Transverse colon (tissue), 4 donors: ENCODE results near the gene PPP1R9B.

Source experiments
- EP300 ChIP-seq: sonication (generic); formaldehyde crosslinking; IDR thresholded peaks from one replicate; pipeline ENCODE4 v1.6.1; 2017; ENCODE audit warnings: antibody characterized with exemption, low read depth
- POLR2A ChIP-seq: fragments of 450-650 bp; IDR thresholded peaks from one replicate; pipeline ENCODE4 v1.6.1; 2016; ENCODE audit warnings: antibody characterized with exemption, mild to moderate bottlenecking, moderate library complexity
- POLR2AphosphoS5 ChIP-seq, 3 donors: sonication (generic); formaldehyde crosslinking; IDR thresholded peaks; one replicate each; pipeline ENCODE4 v1.6.1; 2016; ENCODE audit warnings: antibody characterized with exemption in 3 of 3
- TF ChIP-seq, protein P1 (sequence below), 5 experiments: fragments of 200-600 bp in 3 of 5; fragments of 450-650 bp in 2 of 5; sonication (generic) in 3 of 5; IDR thresholded peaks; 1 replicate in 2 of 5; 2 replicates in 3 of 5; pipeline ENCODE4 v1.5.1; 2016 to 2017; ENCODE audit warnings: antibody characterized with exemption in 5 of 5, inconsistent platforms in 3 of 5, mild to moderate bottlenecking in 2 of 5, moderate library complexity in 1 of 5

DNA sequence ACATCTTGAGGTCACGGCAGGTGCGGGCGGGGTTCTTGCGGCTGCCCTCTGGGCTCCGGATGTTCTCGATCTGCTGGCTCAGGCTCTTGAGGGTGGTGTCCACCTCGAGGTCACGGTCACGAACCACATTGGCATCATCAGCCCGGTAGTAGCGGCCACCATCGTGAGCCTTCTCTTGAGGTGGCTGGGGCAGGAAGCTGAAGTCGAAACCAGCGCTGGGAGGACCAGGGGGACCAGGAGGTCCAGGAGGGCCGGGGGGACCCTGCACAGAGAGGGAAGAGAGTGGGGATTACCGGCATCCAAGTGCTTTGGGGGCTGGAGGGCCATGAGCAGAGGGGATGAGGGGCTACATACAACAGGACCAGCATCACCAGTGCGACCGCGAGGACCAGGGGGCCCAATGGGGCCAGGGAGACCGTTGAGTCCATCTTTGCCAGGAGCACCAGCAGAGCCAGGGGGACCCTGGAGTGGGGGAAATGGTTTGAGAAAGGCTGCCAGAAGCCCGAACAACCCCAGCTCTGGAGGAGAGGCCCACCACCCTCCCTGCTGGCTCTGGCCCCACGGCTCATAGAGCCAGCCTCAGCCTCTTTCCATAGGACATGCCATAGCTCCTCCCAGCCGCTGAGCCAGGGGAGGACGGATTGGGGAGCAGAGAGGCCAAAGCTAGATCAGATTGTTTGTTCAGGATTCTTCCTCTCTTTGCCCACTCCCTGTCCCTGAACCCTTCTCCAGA lies 36.4 kb upstream of the PPP1R9B start:
- TF ChIP-seq, protein P1, sequence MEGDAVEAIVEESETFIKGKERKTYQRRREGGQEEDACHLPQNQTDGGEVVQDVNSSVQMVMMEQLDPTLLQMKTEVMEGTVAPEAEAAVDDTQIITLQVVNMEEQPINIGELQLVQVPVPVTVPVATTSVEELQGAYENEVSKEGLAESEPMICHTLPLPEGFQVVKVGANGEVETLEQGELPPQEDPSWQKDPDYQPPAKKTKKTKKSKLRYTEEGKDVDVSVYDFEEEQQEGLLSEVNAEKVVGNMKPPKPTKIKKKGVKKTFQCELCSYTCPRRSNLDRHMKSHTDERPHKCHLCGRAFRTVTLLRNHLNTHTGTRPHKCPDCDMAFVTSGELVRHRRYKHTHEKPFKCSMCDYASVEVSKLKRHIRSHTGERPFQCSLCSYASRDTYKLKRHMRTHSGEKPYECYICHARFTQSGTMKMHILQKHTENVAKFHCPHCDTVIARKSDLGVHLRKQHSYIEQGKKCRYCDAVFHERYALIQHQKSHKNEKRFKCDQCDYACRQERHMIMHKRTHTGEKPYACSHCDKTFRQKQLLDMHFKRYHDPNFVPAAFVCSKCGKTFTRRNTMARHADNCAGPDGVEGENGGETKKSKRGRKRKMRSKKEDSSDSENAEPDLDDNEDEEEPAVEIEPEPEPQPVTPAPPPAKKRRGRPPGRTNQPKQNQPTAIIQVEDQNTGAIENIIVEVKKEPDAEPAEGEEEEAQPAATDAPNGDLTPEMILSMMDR (IDR thresholded peaks at IDR 0.05) = no peak
- TF ChIP-seq POLR2A (no peak), POLR2AphosphoS5 (IDR thresholded peaks at IDR 0.05) (no peak), EP300 (no peak)
